Measurements from ENCODE around the gene INPP4A. TPM values are rescaled to one million over a fixed set of nuclear protein-coding genes. Genes with fewer than 3 reads are reported as not detected.

The INPP4A gene
- total RNA-seq, 2 experiments from 2014 or later = 140 to 165 TPM

DNA sequence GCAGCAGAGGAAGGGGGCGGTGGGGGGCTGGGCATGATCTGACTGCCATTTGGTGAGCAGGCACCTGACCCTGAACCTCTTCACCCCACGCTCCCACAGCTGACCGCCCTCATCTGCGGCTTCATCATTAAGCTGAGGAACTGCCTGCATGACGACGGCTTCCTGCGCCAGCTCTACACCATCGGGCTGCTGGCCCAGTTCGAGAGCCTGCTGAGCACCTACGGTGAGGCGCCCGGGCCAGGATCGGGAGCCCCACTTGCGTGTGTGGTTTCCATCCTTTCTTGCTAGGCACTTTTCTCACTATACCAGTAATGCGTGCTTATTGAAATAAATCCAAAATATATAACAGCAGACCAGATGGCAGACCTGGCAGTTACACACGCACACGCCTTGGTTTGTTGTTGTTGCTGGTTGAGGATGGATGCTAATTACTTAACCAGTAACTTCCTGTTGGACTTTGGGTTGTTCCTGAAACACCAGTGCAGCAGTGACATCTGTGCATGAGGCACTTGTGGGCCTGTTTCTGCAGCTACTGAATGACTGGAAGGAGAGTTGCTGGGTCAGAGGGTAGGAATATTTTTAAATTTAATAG lies 120.0 kb downstream of the INPP4A start:
- POLR2A ChIA-PET = no interaction called here

DNA sequence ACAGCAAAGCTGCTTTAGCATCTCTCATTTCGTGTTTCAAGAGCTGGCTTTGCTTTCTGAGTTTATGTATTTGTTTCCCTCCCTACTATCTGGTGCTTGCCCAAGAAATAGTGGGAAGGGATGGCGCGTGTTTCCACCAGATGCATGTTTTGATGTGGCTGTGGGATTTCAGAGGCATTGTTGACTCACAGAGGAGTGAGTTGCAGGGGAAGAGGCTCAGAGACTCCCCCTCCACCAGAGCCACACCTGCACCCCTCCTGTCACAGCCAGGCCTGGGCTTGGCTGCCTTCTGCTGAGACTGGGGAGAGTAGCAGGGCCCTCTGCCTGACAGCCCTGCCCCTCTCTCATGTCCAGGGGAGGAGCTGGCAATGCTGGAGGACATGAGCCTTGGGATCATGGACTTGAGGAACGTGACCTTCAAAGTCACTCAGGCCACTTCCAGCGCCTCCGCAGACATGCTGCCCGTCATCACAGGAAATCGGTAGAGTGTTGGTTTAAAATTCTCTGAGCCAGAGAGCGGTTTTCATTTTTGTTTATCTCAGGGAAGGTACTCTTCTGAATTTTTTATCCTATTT lies 120.7 kb downstream of the INPP4A start:
- no peaks in the 10 kb centered on the region for H3K9me3 Mint-ChIP-seq
- no peak for DNase-seq
- no peaks in the 10 kb centered on the region for H3K27me3 Mint-ChIP-seq
- POLR2A ChIA-PET = no interaction called here
- peaks cover 27% of the 10 kb centered on the region for H3K4me1 Mint-ChIP-seq
- H3K4me3 Mint-ChIP-seq = no peak overlapping the region
- H3K36me3 Mint-ChIP-seq (ENCODE audit: low read depth) = peaks cover 62% of the 10 kb centered on the region
- H3K27ac Mint-ChIP-seq = peak overlapping the region; percentile 64
- CTCF ChIA-PET = interaction anchor here (0.8 kb wide), 1 partner anchor 11 kb away, joined by 3 read pairs; no protein-coding TSS in a partner anchor

More for the DNA sequence above, 120.0 kb downstream of the INPP4A start:
- peaks cover 61% of the 10 kb centered on the region for H3K36me3 Mint-ChIP-seq (ENCODE audit: low read depth)
- H3K9me3 Mint-ChIP-seq = no peaks in the 10 kb centered on the region
- no peak overlapping the region for H3K4me3 Mint-ChIP-seq
- no peaks in the 10 kb centered on the region for H3K27me3 Mint-ChIP-seq
- no peak for DNase-seq
- no peak overlapping the region for H3K27ac Mint-ChIP-seq
- H3K4me1 Mint-ChIP-seq = peaks cover 35% of the 10 kb centered on the region
- CTCF ChIA-PET = interaction anchor here (0.8 kb wide), 1 partner anchor 10 kb away, joined by 3 read pairs; no protein-coding TSS in a partner anchor

DNA sequence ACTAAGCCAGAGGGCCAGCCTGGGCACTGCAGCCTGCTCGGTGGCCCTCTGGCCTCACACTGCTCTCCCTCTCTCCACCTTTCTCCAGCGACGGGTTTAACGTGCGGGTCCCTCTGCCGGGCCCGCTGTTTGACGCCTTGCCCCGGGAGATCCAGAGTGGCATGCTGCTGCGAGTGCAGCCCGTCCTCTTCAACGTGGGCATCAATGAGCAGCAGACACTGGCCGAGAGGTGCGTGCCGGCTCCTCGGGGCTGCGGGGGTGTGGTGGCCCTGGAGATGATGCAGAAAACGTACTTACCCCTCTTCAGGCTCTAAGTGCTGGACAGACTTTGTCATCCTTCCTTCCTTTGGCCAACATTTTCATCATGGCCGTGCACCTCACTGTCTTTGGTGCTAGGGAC lies 121.3 kb downstream of the INPP4A start:
- Mint-ChIP-seq H3K27me3 (no peaks in the 10 kb centered on the region), H3K4me3 (no peak overlapping the region), H3K27ac (no peak overlapping the region), H3K36me3 (ENCODE audit: low read depth) (peaks cover 60% of the 10 kb centered on the region), H3K9me3 (no peaks in the 10 kb centered on the region), H3K4me1 (peaks cover 22% of the 10 kb centered on the region)
- ChIA-PET CTCF (no interaction called here), POLR2A (no interaction called here)
- no peak for DNase-seq

DNA sequence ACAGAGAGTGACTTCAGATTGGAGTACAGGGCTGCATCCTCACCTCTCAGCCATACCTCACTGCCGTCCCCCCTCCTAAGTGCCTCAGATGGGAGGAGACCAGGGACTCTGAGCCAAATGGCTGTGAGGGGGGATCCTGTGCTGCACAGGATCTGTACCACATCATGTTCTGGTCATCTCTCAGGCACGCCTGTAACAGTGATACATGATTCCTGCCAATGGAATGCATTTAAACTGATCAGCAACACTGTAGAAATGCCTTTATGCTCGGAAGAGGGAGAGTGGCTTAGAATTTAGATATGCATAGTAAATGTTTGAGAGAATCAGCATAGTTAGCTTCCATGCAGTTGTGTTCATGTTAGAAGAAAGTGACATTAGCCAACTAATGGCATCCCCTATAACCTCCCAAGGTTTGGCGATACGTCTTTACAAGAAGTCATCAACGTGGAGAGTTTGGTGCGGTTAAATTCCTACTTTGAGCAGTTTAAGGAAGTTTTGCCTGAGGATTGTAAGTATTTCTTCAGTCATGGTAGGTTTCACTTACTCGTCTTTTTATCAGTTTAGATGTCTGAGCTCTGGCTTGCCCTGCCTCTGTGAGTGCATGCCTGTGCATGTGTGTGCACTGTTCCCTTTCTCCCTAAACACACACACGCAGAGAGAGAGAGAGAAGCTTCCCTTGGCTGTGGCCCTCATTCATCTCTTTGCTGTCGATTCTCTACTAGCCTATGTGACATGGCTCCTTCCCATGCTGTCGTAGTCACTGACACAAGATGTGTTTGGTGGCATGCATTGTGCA lies 123.7 kb downstream of the INPP4A start:
- CTCF ChIA-PET = interaction anchor here (0.8 to 1.4 kb wide), 9 partner anchors 10 to 269 kb away, joined by 3 to 5 read pairs (median 4); no protein-coding TSS in a partner anchor
- POLR2A ChIA-PET = no interaction called here
- peaks cover 60% of the 10 kb centered on the region for H3K36me3 Mint-ChIP-seq (ENCODE audit: low read depth)
- peaks cover 13% of the 10 kb centered on the region for H3K4me1 Mint-ChIP-seq
- H3K27ac Mint-ChIP-seq = no peak overlapping the region
- no peak overlapping the region for H3K4me3 Mint-ChIP-seq
- no peaks in the 10 kb centered on the region for H3K9me3 Mint-ChIP-seq
- DNase-seq = no peak
- H3K27me3 Mint-ChIP-seq = no peaks in the 10 kb centered on the region

DNA sequence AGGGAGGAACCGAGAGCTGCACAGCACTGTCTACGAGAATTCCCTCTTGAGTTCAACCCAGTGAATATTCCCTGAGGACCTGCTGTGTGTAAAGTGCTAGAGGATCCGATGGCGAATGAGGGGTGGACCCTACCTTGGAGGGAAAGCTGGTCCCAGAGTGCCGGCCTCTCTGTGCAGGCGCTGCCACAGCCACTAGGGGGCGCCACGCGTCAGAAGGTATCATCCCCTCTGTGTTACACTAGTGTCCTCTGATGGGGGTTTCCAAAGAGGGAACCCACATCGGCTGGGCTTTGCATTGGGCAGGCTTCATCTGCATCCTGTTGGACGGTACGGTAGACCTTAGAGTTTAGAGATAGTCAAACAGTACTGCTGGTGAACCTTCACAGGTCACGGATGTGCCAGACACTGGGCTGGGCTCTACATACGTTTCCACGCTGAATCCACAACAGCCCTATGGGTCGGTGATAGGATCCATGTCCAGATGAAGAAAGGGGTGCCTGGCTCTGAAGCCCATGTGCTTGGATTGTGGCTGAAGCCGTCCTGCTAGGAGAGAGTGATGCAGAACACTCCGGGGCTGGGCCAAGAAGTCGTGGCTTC lies 124.6 kb downstream of the INPP4A start:
- H3K9me3 Mint-ChIP-seq = no peaks in the 10 kb centered on the region
- H3K27ac Mint-ChIP-seq = no peak overlapping the region
- ChIA-PET CTCF (interaction anchor here (0.8 to 1.6 kb wide), 9 partner anchors 9 to 268 kb away, joined by 3 to 5 read pairs (median 4); no protein-coding TSS in a partner anchor), POLR2A (interaction anchor here (0.6 kb wide), 1 partner anchor 268 kb away, joined by 5 read pairs; no protein-coding TSS in a partner anchor)
- H3K4me1 Mint-ChIP-seq = peaks cover 6% of the 10 kb centered on the region
- H3K27me3 Mint-ChIP-seq = no peaks in the 10 kb centered on the region
- H3K4me3 Mint-ChIP-seq = no peak overlapping the region
- DNase-seq = peak; percentile 69
- peaks cover 66% of the 10 kb centered on the region for H3K36me3 Mint-ChIP-seq (ENCODE audit: low read depth)

DNA sequence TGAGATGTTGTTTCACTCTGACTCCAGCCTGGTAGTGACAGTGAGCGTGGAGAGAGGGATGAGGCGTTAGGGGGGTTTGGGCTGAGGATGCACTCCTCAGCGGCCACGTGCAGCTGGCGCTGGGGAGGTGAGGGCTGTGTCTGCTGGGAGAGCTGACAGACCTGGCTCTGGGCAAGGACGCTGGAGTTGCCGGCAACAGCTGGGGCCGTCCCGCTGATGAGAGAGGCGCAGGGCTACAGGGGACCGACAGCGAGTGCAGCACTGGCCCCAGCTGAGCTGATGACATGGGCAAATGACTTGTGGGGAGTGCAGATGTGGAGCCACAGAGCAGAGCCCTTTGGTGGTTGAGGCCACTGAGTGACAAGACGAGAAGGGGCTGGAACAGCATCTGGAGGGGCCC lies 125.3 kb downstream of the INPP4A start:
- CTCF ChIA-PET = interaction anchor here (1.3 to 1.6 kb wide), 2 partner anchors 10 to 268 kb away, joined by 3 to 4 read pairs; no protein-coding TSS in a partner anchor

DNA sequence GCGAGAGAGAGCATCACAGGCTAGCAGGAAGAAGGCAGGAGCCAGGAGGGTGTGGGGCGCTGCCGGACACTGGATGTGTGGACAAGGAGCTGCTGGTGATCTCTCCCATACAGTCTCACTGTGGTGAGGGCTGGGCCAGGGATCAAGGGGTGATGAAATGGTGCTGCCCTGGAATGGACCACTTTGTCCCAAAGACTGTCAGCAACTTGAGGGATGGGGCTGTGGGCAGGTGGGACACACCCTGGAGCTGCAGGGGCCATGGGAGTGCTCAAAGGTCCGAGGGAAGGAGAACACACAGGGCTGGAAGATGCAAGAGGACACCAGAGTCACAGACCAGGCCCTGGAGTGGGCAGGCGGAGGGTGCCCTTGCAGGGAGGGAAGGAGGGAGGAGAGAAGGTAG lies 125.7 kb downstream of the INPP4A start:
- H3K36me3 Mint-ChIP-seq (ENCODE audit: low read depth) = peaks cover 67% of the 10 kb centered on the region
- CTCF ChIA-PET = interaction anchor here (0.6 to 1.6 kb wide), 2 partner anchors 10 to 146 kb away, joined by 3 to 4 read pairs; no protein-coding TSS in a partner anchor
- H3K4me1 Mint-ChIP-seq = peaks cover 2% of the 10 kb centered on the region
- no peak for DNase-seq
- no peaks in the 10 kb centered on the region for H3K9me3 Mint-ChIP-seq
- POLR2A ChIA-PET = no interaction called here
- no peak overlapping the region for H3K27ac Mint-ChIP-seq
- H3K27me3 Mint-ChIP-seq = no peaks in the 10 kb centered on the region
- no peak overlapping the region for H3K4me3 Mint-ChIP-seq

More for the DNA sequence above, 125.3 kb downstream of the INPP4A start:
- H3K9me3 Mint-ChIP-seq = no peaks in the 10 kb centered on the region
- H3K4me1 Mint-ChIP-seq = peaks cover 6% of the 10 kb centered on the region
- no peak for DNase-seq
- peaks cover 66% of the 10 kb centered on the region for H3K36me3 Mint-ChIP-seq (ENCODE audit: low read depth)
- no peaks in the 10 kb centered on the region for H3K27me3 Mint-ChIP-seq
- no peak overlapping the region for H3K27ac Mint-ChIP-seq
- H3K4me3 Mint-ChIP-seq = no peak overlapping the region
- POLR2A ChIA-PET = no interaction called here

DNA sequence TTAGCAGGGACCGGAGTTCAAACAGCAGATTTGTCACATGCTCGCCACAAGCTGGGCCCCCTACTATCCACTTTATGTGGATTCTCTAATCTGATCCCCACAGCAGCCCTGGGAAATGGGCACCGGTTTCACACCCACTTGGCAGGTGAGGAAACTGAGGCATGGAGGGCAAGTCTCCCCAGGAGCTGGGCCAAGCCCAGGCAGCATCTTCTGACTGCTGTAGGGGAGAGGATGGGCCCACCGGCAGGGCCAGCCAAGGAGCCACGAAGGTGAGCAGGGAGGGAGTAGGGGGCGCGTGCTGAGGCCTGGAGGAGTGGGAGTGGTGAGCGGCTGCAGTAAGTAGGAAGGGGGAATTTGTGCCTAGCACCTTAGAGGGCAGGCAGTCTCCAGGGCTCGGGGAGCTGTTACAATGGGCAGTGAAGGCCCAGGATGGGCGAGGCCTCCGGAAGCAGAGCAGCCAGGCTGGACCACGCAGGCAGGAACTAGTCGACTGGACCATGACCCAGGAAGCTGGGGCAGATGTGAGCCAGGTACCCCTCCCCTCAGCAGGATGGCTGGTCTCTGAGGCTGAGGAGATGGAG lies 126.6 kb downstream of the INPP4A start:
- DNase-seq = no peak
- POLR2A ChIA-PET = no interaction called here
- CTCF ChIA-PET = interaction anchor here (0.7 to 1.1 kb wide), 2 partner anchors 8 to 871 kb away, joined by 3 read pairs; no protein-coding TSS in a partner anchor
- no peak overlapping the region for H3K27ac Mint-ChIP-seq
- H3K4me1 Mint-ChIP-seq = no peaks in the 10 kb centered on the region
- no peaks in the 10 kb centered on the region for H3K9me3 Mint-ChIP-seq
- no peak overlapping the region for H3K4me3 Mint-ChIP-seq
- peaks cover 67% of the 10 kb centered on the region for H3K36me3 Mint-ChIP-seq (ENCODE audit: low read depth)
- H3K27me3 Mint-ChIP-seq = no peaks in the 10 kb centered on the region

DNA sequence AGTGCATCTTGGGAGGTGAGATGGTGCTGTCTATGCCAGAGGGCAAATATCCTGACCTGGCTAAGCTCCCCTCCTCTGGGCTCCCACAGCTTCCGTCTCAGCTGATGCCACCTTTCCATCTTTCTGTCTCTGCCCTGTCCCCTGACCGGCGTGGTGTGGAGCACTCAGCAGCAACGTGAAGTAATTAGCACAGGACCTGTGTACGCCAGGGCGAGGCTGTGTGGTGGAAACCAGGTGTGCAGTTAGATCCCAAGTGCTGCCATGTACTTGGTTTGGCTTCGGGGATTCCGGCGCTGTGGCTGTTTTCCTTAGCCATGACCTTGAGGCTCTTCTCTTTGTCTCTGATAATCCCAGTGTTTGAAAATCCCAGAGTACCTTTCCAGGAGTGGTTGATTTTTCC lies 127.1 kb downstream of the INPP4A start:
- POLR2A ChIA-PET = no interaction called here
- Mint-ChIP-seq H3K36me3 (ENCODE audit: low read depth) (peaks cover 63% of the 10 kb centered on the region), H3K27me3 (no peaks in the 10 kb centered on the region), H3K9me3 (no peaks in the 10 kb centered on the region), H3K4me1 (no peaks in the 10 kb centered on the region), H3K4me3 (no peak overlapping the region), H3K27ac (no peak overlapping the region)
- no peak for DNase-seq
- CTCF ChIA-PET = interaction anchor here (0.7 to 1.1 kb wide), 2 partner anchors 9 to 871 kb away, joined by 3 read pairs; no protein-coding TSS in a partner anchor

DNA sequence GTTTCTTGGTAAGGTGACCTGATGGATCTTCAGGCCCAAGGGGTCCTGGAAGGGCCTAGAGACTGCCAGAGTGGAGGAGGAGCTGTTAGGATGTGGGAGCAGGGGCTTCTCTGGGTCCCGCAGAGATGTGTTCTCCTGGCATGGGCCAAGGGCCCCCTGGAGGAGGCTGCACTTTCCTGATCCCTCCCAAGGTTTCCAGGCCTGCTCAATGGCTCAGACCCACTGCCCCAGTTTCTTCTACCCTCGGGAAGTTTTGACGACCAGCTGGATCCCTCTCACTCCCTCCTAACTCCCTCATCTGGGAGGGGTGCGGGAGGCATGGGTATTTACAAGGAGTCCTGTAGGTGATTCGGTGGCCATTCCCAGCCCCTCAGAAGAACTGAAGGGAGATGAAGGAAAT lies 127.6 kb downstream of the INPP4A start:
- ChIA-PET POLR2A (no interaction called here), CTCF (no interaction called here)
- H3K27ac Mint-ChIP-seq = no peak overlapping the region
- no peak overlapping the region for H3K4me3 Mint-ChIP-seq
- no peaks in the 10 kb centered on the region for H3K27me3 Mint-ChIP-seq
- H3K4me1 Mint-ChIP-seq = no peaks in the 10 kb centered on the region
- no peaks in the 10 kb centered on the region for H3K9me3 Mint-ChIP-seq
- peaks cover 61% of the 10 kb centered on the region for H3K36me3 Mint-ChIP-seq (ENCODE audit: low read depth)
- DNase-seq = no peak

DNA sequence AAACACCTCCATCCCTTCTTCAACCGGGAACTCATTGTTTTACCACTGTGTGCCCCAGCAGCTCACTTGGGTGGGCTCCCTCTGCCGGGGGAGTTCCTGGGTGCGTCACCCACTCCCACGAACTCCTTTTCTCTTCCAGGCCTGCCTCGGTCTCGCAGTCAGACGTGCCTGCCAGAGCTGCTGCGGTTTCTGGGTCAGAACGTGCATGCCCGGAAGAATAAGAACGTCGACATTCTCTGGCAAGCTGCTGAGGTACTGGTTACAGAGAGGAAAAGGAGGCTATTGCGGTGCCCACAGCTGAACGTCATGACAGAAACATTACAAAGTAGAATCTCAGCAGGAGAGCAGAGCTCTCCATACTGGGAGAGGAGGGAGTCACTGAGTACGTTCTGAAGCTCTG lies 128.0 kb downstream of the INPP4A start:
- ChIA-PET POLR2A (no interaction called here), CTCF (interaction anchor here (0.8 to 1.4 kb wide), 3 partner anchors 11 to 125 kb away, joined by 3 read pairs; no protein-coding TSS in a partner anchor)
- no peaks in the 10 kb centered on the region for H3K9me3 Mint-ChIP-seq
- H3K4me3 Mint-ChIP-seq = no peak overlapping the region
- H3K27me3 Mint-ChIP-seq = no peaks in the 10 kb centered on the region
- no peak for DNase-seq
- H3K27ac Mint-ChIP-seq = no peak overlapping the region
- H3K36me3 Mint-ChIP-seq (ENCODE audit: low read depth) = peaks cover 61% of the 10 kb centered on the region
- H3K4me1 Mint-ChIP-seq = no peaks in the 10 kb centered on the region

DNA sequence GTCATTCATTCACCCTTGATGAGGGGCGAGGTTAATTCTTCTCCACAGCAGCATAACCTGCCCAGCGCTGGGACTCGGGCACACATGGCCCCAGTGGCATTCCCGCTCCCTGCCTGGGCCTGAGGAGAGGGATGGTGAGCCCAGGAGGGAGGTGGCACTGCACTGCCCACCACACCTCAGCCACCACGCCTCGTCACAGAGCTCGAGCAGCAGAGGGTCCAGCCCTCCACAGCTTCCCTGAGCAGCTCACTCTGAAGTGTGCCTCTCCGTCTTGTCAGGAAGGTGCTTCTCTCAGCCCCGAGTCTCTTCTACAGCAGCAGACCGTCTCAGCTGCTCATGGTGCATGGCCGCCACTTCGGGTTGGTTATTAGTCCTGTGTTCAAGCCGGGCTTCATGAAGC lies 128.8 kb downstream of the INPP4A start:
- POLR2A ChIA-PET = no interaction called here
- DNase-seq = no peak
- peaks cover 68% of the 10 kb centered on the region for H3K36me3 Mint-ChIP-seq (ENCODE audit: low read depth)

More for the DNA sequence above, 128.8 kb downstream of the INPP4A start:
- H3K4me3 Mint-ChIP-seq = no peak overlapping the region
- no peaks in the 10 kb centered on the region for H3K27me3 Mint-ChIP-seq
- H3K9me3 Mint-ChIP-seq = no peaks in the 10 kb centered on the region
- CTCF ChIA-PET = interaction anchor here (0.8 to 1.4 kb wide), 5 partner anchors 12 to 474 kb away, joined by 3 read pairs; no protein-coding TSS in a partner anchor
- H3K27ac Mint-ChIP-seq = no peak overlapping the region
- no peaks in the 10 kb centered on the region for H3K4me1 Mint-ChIP-seq
